HG02870 (cell line): Measurements from ENCODE around the gene VAV2.

Source experiments
- ATAC-seq: cut with Tn5 transposase; IDR thresholded peaks from one replicate; pipeline ENCODE4 v1.9.1; 2021; ENCODE audit warnings: mild to moderate bottlenecking, moderate library complexity; ENCODE audit not compliant: unreplicated experiment

VAV2 gene

DNA sequence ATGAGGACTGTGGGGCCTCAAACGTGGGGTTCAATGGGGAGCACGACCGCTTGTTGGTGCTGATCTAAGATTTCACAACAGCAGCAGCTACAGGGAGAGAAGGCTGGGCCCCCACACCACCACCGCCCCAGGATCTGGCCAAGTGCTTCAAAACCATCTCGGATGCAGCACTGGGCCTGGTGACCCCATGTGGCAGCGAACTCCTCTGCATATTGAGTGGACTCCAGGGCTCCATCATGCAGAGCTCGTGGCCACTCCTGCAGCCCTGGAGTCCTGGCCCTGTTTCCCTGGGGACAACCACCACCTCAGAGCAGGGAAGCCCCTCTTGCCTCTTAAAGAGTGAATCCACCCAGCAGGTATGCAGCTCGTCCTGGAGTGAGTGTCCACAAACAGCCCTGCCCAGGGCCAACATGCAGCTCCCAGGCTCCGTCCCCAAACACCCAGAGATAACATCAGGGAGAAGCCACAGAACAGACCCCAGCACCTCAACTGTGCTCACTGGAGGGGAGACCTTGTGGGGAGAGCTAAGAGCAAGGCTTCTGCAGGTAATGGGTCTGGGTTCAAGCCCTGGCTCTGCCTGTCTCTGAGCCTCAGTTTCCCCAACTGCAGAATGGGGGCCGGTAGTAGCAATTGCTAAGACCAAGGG is 150.8 kb downstream of the VAV2 start:
- ATAC-seq = no peak

- no peak for ATAC-seq
These were observed 152.2 kb downstream of the VAV2 start for GRCh38 chr9:133839822-133840329.

DNA sequence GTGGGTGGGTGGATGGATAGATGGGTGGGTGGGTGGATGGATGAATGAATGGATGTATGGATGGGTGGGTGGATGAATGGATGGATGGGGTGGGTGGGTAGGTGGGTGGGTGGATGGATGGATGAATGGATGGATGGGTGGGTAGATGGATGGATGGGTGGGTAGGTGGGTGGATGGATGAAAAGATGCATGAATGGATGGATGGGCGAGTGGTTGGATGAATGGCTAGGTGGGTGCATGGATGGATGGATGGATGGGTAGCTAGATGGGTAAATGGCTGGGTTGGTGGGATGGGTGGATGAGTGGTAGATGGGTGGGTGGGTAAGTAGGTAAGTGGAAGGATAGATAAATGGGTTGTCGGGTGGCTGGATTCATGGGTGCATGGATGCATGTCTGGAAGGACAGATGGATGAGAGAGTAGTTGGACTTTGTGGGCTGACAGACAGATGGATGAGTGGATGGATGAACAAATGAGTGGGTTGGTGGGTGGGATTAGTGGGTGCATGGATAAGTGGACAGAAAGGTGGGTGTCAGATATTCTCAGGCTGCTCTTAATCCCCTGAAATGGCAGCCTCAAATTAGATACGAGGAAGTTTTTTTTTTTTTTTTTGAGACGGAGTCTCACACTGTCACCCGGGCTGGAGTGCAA is 153.1 kb downstream of the VAV2 start:
- ATAC-seq = no peak

GRCh38 chr9:133837627-133838597 is 154.2 kb downstream of the VAV2 start:
- no peak for ATAC-seq

GRCh38 chr9:133836818-133837217 is 155.3 kb downstream of the VAV2 start:
- no peak for ATAC-seq

- ATAC-seq = no peak
These were observed 155.9 kb downstream of the VAV2 start for GRCh38 chr9:133836001-133836758.

- ATAC-seq = no peak
These were observed 156.7 kb downstream of the VAV2 start for GRCh38 chr9:133835262-133835901.

GRCh38 chr9:133834080-133834976 is 157.8 kb downstream of the VAV2 start:
- no peak for ATAC-seq

DNA sequence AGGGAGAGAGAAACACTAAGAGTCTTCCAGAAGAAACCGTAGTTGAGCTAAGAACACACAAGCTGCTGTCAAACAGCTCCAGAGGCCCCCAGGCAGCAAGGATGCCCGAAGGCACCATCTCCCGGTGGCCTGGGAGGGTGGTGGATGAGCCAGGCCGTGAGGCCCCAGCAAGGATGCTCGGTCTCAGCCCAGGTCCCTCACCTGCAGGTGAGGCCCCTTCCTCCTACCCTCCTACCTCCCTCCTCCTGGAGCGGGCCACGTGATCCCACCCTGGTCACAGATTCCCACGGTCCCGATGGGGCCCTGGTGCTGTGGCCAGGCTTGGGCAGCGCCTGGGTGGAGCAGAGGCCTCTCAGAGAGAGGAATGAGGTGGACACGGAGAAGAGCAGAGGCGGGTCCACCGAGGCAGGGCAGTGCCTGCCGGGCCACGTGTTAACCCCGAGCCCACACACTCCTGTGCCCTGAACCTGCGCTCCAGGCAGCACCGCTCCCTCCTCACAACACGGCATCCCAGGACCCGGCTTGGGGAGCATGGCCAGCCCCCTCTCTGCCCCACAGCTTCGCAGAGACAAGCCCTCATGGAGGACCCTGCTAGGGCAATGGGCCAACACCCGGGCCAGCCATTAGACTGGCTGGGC is 158.6 kb downstream of the VAV2 start:
- ATAC-seq = no peak

DNA sequence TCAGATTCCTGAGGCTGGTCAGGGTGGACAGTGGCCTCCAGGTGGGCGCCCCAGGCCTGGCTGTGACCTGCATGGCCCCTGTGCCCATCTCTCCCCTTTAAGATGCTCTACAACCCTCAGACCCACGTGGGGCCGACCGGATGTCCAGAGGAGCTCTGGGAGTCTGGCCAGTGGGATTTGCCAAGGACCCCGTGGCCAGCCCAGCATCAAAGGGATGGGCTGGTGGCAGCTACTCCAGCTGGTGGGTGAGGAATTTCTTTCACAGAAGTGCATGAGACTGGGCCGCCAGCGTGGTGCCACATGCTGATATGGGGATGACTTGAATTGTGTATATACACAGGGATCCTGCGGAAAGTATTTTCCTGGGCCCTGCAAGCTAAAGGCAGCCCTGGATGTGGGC is 159.2 kb downstream of the VAV2 start:
- ATAC-seq = no peak

- ATAC-seq = no peak
These were observed 161.4 kb downstream of the VAV2 start for GRCh38 chr9:133830711-133831110.

- ATAC-seq = no peak
These were observed 161.8 kb downstream of the VAV2 start for GRCh38 chr9:133830310-133830709.

DNA sequence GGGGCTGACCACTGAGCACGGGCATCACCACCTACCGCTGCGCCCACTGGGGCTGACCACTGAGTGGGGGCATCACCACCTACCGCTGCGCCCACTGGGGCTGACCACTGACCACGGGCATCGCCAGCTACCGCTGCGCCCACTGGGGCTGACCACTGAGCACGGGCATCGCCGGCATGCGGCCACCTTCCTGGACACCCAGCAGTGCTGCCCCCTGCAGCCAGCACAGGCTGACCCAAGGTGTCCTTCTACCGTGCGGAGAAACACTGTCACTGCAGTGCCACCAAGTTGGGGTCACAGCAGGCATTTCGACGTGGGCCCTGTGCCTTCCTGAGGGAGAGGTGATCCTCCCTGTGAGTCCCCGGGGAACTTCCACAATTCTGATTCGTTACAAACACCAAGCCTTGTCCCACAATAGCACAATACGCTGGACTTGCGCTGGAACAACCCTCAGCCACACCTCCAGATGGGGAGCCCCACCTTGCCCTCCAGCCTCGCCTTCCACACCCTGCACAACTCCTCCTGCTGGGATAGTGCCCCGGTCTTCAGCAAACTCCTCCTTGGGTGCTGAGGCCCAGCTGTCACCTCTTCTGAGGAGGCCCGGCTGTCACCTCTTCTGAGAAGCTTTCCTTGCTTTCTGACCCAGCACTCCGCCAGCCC is 163.7 kb downstream of the VAV2 start:
- ATAC-seq = no peak

DNA sequence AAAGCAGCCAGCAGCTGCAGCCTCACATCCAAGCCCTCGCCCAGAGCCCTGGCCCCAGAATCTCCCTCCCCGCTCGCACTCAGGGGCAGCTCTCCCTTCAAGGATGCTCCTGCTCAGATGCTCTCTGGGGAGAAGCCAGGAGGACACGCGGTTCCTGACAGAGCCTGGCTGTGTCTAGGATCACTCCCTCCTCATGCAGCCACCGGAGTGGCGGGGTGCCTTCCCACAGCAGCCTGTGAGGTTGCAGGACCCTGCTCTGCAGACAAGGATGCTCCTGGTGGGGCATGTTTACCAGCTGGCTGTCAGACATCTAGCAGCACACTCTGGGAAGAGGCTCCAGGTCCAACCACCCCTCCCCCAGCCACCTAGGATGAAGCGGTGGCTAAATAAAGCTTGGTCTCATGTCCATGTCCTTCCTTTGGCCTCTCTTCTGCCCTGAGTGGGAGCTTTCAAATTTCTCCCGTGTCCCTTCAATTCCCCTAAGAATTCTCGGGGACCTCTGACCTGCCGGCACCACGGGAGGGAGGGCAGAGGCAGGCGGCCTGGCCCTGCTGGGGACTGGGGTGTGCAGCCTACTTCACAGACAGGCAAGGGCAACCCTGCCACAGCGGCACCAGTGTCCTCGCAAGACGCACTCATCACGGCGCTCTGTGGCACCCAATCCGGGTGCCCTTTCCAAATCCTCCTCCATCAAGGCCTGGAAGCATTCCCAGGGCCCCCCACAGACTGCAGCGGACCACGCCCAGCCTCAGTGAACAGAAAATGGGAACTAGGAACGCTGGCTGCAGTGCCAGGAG is 165.6 kb downstream of the VAV2 start:
- ATAC-seq = no peak

DNA sequence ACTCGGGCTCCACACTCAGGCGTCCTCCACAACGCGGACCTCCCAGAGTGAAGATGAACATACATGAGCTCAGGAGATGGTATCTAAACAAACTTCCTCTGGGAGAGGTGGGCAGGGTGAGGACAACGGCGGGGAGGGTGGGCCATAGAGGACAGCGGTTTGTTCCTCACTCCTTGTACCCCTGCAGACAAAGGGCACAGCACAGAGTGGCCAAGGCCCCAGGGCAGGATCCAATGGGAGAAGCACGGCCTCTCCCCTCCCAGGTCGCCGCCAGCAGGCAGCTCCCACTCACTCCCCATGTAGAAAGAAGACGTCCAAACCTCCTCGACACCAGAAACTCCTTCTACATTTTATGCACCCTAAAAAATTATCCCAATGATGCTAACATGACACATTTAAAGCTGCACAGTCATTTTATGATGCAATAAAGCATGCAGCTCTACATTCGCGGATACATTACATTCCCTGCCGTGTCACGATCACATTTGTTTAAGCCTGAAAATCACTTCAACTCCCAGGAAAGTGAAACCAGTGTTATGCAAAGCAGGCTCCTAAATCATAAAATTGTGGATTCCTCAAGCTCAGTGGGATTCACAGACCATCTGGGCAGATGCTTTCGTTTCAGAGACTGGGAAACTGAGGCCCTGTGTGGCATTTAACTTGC is 166.4 kb downstream of the VAV2 start:
- no peak for ATAC-seq

DNA sequence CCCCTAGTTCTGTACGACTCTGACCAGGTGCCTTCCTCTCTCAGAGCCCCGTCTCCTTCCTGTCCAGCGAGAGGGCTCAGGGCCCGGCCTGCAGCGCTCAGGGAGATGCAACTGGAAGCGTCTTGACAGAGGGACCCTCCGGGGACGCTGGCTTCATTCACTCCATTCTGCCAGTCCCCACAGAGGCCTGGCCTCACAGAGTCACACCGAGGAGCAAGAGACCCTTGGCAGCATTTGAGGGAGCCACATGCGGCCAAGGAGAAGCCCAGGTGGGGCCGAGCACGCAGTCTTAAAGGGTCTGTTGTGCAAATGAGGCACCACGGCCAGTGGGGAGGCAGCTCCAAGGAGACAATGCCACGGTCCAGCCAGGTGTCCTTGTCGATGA is 167.3 kb downstream of the VAV2 start:
- ATAC-seq = no peak
